ENCODE measurements around the gene PRKD1.
A peak's percentile ranks its signal among the peaks of the same experiment; 100 is the strongest.

Gene PRKD1

DNA sequence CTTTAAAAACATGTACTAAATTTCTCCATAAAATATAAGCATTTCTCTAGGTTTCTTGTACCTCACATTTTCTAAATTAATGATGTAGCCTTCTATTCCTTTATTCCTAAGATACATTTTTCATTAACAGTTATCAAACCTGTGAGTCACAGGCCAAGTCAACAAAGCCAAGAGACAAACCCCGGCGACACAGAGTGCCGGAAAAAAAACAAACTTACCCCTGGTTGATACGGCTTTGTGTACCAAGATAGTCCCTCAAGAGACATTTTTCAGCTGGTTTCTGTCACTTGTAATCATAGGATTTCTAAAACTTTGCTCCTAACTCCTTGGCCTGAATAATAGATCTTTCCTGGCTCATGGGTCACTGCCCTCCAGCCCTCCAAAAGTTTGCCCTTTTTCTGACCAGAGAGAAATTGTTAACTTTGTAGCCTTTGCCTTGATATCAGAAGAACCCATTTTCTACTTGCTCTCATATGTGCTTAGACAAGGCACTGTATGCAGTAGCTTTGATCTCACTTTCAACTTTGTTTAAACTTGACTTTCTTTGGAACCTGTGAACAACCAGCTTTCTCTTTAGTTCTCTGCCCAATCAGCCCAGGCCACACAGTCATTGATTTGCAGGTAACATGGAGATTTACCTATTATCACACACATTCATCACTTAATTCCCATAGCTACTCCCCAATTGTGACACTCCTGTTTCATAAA lies 172.2 kb downstream of the PRKD1 start:
- CTCF ChIA-PET: interaction anchor here (0.6 kb wide), 1 partner anchor 11 kb away, joined by 3 read pairs; no protein-coding TSS in a partner anchor
- POLR2A ChIA-PET: interaction anchor here (0.6 kb wide), 1 partner anchor 67 kb away, joined by 3 read pairs; no protein-coding TSS in a partner anchor
- no peak for TF ChIP-seq BHLHE40 (IDR thresholded peaks at IDR 0.05; ENCODE audit: borderline replicate concordance)
- no peak for TF ChIP-seq CTBP1 (IDR thresholded peaks at IDR 0.05; ENCODE audit: borderline replicate concordance)
- no peak for TF ChIP-seq TARDBP (IDR thresholded peaks at IDR 0.05)
- no peak for TF ChIP-seq SP1 (IDR thresholded peaks at IDR 0.05)
- TF ChIP-seq, protein P1, sequence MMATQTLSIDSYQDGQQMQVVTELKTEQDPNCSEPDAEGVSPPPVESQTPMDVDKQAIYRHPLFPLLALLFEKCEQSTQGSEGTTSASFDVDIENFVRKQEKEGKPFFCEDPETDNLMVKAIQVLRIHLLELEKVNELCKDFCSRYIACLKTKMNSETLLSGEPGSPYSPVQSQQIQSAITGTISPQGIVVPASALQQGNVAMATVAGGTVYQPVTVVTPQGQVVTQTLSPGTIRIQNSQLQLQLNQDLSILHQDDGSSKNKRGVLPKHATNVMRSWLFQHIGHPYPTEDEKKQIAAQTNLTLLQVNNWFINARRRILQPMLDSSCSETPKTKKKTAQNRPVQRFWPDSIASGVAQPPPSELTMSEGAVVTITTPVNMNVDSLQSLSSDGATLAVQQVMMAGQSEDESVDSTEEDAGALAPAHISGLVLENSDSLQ (IDR thresholded peaks at IDR 0.05): no peak
- TF ChIP-seq FOXK2 (IDR thresholded peaks at IDR 0.05): no peak
- TF ChIP-seq ZNF384 (IDR thresholded peaks at IDR 0.05): no peak
- TF ChIP-seq FOXA1 (IDR thresholded peaks at IDR 0.05): no peak
- TF ChIP-seq ARNT (IDR thresholded peaks at IDR 0.05): no peak
- TF ChIP-seq SUZ12 (IDR thresholded peaks at IDR 0.05): no peak
- no peak for TF ChIP-seq ELF4 (IDR thresholded peaks at IDR 0.05)
- DNase-seq (ENCODE audit: extremely low spot score): no peak

DNA sequence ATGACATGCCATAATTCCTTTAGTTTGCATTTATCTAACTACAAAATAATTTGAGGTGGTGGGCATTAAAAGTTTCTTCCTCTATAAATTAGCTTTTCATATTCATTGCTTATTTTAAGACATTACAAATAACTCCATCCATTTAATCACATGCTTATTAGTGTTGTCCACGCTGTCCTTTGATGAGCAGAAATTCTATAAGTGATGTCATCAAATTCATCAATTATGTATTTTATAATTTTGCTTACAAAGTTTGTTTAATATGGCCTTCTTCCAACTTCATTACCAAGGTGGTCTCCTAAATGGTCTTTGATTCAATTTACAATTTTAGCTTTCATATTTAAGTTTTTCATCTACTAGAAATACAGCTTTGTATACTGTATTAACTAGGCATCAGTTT lies 173.5 kb downstream of the PRKD1 start:
- DNase-seq (ENCODE audit: extremely low spot score): no peak
- CTCF ChIA-PET: no interaction called here
- TF ChIP-seq HDGF (IDR thresholded peaks at IDR 0.05; ENCODE audit: borderline replicate concordance) (no peak), ARNT (IDR thresholded peaks at IDR 0.05) (no peak), CTBP1 (IDR thresholded peaks at IDR 0.05; ENCODE audit: borderline replicate concordance) (no peak), FOXM1 (IDR thresholded peaks at IDR 0.05; ENCODE audit: borderline replicate concordance) (no peak), FOXK2 (IDR thresholded peaks at IDR 0.05) (no peak), NFRKB (IDR thresholded peaks at IDR 0.05) (no peak), L3MBTL2 (conservative IDR thresholded peaks at IDR 0.05) (no peak), LEF1 (IDR thresholded peaks at IDR 0.05; ENCODE audit: borderline replicate concordance) (no peak), SUZ12 (IDR thresholded peaks at IDR 0.05) (no peak), ELF4 (IDR thresholded peaks at IDR 0.05) (no peak), SP1 (IDR thresholded peaks at IDR 0.05) (no peak)
- POLR2A ChIA-PET: no interaction called here

DNA sequence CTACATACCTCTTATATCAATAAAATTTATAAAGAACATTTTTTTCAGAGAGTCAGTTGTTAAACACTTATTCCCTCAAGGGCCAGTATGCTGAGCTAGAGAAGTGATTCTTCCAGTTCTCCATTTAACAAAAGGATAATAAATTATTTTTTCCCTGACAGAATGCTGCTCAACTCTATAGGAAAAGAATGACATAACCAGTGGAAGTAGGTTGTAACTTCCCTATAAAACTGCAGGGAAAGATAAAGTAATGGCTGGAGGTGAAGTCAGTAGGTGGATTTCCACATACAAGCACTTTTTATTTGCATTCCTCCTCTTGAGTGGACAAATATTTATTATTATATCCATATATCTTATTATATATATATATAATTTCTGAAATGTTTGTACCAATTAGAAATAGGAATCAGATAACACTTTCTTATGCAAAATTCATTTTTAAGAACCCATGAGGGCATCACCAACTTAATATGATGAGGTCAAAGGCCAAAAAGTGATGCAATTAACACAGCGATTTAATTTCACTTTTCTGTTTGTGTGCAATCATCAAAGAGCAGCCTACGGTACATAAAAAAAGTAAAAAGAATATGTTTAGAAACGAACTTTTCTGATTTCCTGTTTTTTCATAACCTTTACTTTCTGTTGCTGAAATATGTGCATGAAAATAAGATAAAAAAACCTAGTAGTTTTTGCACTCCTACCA lies 175.3 kb downstream of the PRKD1 start:
- peak; percentile 37 for DNase-seq (ENCODE audit: extremely low spot score)
- POLR2A ChIA-PET: no interaction called here
- CTCF ChIA-PET: no interaction called here
- TF ChIP-seq SUZ12 (IDR thresholded peaks at IDR 0.05): no peak
- no peak for TF ChIP-seq FOXK2 (IDR thresholded peaks at IDR 0.05)
- no peak for TF ChIP-seq HDGF (IDR thresholded peaks at IDR 0.05; ENCODE audit: borderline replicate concordance)
- TF ChIP-seq, protein P1 (IDR thresholded peaks at IDR 0.05): peak; percentile 98
- peak; percentile 83; the same call in 1 of the 2 replicates for TF ChIP-seq CTBP1 (IDR thresholded peaks at IDR 0.05; ENCODE audit: borderline replicate concordance)
- no peak for TF ChIP-seq TARDBP (IDR thresholded peaks at IDR 0.05)

DNA sequence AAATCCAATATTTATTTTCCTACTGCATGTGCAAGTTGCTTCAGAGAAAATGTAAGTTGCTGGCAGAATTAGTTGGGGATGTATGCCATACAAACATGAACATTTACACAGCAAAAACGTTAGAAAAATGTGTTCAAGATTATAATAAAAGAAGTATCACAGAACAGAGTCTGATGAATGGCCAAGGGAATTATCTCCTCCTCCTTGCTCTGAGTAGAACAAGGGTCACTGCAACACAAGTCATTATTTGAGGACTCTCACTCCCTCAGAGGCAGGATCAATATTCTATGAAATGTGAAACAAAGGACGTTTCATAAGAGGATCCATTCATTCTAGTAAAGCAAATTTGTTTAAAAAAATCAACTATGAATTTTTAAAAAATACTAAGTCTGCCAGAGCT lies 177.8 kb downstream of the PRKD1 start:
- TF ChIP-seq FOXM1 (IDR thresholded peaks at IDR 0.05; ENCODE audit: borderline replicate concordance) (no peak), FOXK2 (IDR thresholded peaks at IDR 0.05) (no peak), SP1 (IDR thresholded peaks at IDR 0.05) (no peak), TARDBP (IDR thresholded peaks at IDR 0.05) (no peak), HDGF (IDR thresholded peaks at IDR 0.05; ENCODE audit: borderline replicate concordance) (no peak), L3MBTL2 (conservative IDR thresholded peaks at IDR 0.05) (no peak), NFRKB (IDR thresholded peaks at IDR 0.05) (no peak), ELF4 (IDR thresholded peaks at IDR 0.05) (no peak)
- POLR2A ChIA-PET: no interaction called here
- CTCF ChIA-PET: no interaction called here
- DNase-seq (ENCODE audit: extremely low spot score): no peak

DNA sequence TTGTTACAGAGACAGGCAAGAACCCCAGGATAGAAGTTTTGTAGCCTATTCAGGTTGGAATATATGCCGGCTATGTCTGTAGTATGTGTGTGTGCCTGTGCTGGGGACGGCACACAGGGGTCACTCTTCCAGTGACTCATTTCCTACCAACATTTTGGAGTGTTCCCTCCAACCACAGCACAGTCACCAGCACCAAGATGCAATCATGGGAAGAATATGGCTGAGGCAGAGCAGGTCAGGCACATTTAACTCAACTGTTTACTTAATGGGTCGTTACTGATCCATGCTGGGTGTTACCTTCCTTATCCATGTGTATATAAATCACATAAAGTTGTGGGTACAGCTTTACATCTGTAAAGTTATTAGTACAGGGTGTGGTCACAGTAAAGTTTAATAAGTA lies 178.3 kb downstream of the PRKD1 start:
- ChIA-PET POLR2A (no interaction called here), CTCF (no interaction called here)
- DNase-seq (ENCODE audit: extremely low spot score): peak; percentile 13
- TF ChIP-seq ARNT (IDR thresholded peaks at IDR 0.05) (no peak), FOXK2 (IDR thresholded peaks at IDR 0.05) (no peak), TARDBP (IDR thresholded peaks at IDR 0.05) (no peak), FOXA1 (IDR thresholded peaks at IDR 0.05) (no peak), SP1 (IDR thresholded peaks at IDR 0.05) (no peak), ELF4 (IDR thresholded peaks at IDR 0.05) (no peak), LEF1 (IDR thresholded peaks at IDR 0.05; ENCODE audit: borderline replicate concordance) (no peak)

DNA sequence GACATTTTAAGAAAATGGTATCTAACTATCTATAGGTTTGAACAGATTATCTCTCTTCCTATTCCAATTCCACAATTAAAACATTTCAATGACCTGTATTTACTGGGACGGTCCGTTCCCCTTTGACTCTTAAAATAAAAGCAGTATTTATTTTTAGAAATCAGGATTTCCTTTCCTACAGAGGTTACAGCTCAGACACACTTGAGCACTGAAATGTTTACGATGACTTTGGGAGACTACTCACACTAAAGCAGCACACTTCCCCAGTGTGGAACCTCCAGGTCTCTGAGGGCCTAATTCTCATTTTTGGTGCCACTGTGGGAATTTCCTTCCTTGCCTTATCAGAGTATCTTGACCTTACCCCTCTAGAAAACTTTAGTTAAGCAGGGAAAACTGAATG lies 181.8 kb downstream of the PRKD1 start:
- CTCF ChIA-PET: no interaction called here

More for the DNA sequence above, 181.8 kb downstream of the PRKD1 start:
- POLR2A ChIA-PET: no interaction called here
- no peak for TF ChIP-seq BHLHE40 (IDR thresholded peaks at IDR 0.05; ENCODE audit: borderline replicate concordance)
- no peak for TF ChIP-seq ELF4 (IDR thresholded peaks at IDR 0.05)
- no peak for TF ChIP-seq TARDBP (IDR thresholded peaks at IDR 0.05)
- no peak for TF ChIP-seq LEF1 (IDR thresholded peaks at IDR 0.05; ENCODE audit: borderline replicate concordance)
- TF ChIP-seq FOXM1 (IDR thresholded peaks at IDR 0.05; ENCODE audit: borderline replicate concordance): no peak
- TF ChIP-seq L3MBTL2 (conservative IDR thresholded peaks at IDR 0.05): no peak
- no peak for TF ChIP-seq FOXA1 (IDR thresholded peaks at IDR 0.05)
- TF ChIP-seq CTBP1 (IDR thresholded peaks at IDR 0.05; ENCODE audit: borderline replicate concordance): no peak
- TF ChIP-seq NFRKB (IDR thresholded peaks at IDR 0.05): no peak
- no peak for TF ChIP-seq FOXK2 (IDR thresholded peaks at IDR 0.05)
- TF ChIP-seq SUZ12 (IDR thresholded peaks at IDR 0.05): no peak
- TF ChIP-seq ZNF384 (IDR thresholded peaks at IDR 0.05): no peak
- TF ChIP-seq, protein P1 (IDR thresholded peaks at IDR 0.05): no peak
- no peak for TF ChIP-seq ARNT (IDR thresholded peaks at IDR 0.05)
- TF ChIP-seq SP1 (IDR thresholded peaks at IDR 0.05): no peak
- TF ChIP-seq HDGF (IDR thresholded peaks at IDR 0.05; ENCODE audit: borderline replicate concordance): no peak
- DNase-seq (ENCODE audit: extremely low spot score): no peak

All from HEK293T (cell line).